NCI-H2227 treated with DMSO at 0.1 percent for 48 hours (cell line): ENCODE data around the gene KIAA1210.
A peak's percentile ranks its signal among the peaks of the same experiment; 100 is the strongest.

Experiments
- DNase-seq: peaks from one replicate; lab custom pipeline; 2025; lab: John Stamatoyannopoulos, UW

Gene KIAA1210

DNA sequence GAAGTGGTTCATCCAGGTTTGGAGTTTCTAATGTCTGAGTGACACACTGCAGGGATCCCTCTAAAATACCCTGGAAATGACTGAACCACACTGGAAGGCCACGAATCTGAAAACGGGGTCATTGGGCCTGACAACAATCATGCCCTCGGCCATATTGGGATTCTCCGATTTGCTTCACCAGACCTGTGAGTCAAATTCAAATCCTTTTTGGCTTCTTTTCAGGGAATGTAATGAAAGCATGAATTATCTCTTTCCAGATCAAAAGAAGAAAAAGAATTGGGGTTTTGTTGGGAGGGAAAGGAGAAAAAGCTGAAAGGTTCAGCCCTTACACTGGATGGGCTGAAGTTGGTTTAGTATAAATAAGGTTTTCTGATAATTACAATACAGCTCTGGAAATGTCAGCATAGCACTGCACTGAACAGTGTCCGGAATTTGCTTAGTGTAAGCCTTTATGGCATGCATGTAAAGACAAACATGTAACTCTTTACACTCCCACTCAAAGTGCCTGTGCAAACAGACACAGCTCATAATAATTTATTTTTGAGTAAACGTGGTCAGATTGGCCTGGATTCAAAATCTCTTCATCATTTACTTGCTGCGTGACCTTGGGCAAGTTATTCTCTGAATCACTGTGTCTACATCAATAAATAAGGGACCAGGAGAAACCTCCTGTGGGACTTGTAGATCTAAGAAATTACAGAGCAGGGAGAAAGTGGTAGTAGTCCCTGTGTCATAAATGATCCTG lies 33.4 kb downstream of the KIAA1210 start:
- DNase-seq = no peak

DNA sequence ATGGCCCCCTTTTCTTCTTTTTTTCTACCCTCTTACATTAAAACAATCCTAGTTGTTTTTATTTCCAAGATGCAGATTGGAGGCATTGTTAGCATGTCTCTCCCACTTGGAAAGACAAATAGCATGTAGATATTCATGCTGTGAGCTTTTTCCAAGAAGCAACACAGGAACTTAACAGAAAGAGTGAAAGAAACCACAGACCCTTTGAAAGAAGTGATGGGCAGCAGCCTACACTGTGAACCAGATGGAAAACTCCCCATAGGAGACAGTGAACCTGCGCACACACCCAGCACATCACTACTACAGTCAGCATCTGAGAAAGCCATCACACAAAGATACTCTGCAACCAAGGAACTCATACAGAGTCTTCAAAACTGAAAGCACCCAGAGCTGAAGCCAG lies 37.0 kb downstream of the KIAA1210 start:
- DNase-seq = no peak

DNA sequence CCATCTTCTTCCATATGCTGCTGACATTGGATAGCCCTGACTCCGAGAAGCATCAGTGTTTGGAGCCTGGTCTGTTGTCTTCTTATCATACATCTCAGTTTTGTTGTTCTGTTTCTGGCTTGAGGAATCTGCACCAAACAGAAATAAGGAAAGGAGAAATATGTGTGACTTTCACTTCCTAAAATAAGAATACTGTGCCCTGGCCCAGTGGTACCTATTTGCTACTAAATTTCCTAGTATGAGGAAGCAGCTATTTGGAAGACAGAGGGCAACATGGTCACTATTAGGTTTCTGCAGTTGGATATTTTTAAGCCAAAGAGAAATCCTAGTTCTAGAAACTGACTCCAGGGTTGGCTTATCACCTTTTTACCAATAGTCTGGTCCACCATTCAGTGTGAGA lies 38.0 kb downstream of the KIAA1210 start:
- DNase-seq = no peak

DNA sequence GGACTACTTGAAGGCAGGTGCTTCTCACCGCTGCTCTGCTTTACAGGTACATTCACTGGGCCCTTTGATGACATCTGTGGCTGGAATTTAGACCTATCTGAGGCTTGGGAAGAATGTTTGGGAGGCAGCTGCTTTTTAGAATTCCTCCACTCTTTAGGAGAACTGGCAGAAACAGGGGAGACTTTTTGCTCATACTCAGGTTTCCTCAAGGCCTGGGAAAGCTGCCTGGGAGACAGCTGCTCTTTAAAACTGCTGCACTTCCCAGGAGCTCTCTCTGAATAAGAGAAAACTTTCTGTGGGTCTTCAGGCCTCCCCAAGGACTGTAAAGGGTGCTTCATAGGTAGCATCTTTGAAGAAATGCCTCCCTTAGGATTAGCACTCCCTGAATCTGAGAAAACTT lies 40.5 kb downstream of the KIAA1210 start:
- DNase-seq = no peak

DNA sequence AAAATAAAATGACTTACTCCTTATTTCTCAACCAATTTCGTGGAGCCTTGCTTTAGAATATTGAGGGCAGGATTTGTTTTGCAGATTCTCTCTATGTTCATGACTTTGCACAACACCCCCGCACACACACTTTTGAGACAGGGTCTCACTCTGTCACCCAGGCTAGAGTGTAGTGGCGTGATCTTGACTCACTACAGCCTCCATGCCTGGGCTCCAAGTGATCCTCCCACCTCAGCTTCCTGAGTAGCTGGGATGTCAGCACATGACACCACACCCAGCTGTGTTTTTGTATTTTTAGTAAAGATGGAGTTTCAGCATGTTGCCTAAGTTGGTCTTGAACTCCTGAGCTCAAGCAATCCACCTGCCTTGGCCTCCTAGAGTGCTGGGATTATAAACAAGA lies 42.8 kb downstream of the KIAA1210 start:
- DNase-seq = no peak

DNA sequence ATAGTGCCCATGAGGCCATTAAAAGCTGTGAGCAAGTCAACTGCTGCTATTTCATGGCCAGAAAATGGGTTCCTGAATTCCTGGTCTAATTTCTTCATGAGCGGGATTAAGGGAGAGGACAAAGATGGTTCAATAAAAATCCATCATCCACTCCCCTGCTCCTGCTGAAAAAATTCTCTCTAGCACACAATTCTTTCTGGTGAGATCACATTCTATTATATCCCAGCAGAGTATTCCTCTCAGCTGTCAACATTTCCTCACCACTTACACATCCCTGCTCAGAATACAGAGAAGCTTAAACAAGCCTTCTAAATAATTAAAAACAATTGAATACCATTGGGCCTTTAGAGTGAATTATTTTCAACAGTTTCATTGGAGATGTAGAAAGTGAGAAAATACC lies 45.3 kb downstream of the KIAA1210 start:
- DNase-seq = no peak

DNA sequence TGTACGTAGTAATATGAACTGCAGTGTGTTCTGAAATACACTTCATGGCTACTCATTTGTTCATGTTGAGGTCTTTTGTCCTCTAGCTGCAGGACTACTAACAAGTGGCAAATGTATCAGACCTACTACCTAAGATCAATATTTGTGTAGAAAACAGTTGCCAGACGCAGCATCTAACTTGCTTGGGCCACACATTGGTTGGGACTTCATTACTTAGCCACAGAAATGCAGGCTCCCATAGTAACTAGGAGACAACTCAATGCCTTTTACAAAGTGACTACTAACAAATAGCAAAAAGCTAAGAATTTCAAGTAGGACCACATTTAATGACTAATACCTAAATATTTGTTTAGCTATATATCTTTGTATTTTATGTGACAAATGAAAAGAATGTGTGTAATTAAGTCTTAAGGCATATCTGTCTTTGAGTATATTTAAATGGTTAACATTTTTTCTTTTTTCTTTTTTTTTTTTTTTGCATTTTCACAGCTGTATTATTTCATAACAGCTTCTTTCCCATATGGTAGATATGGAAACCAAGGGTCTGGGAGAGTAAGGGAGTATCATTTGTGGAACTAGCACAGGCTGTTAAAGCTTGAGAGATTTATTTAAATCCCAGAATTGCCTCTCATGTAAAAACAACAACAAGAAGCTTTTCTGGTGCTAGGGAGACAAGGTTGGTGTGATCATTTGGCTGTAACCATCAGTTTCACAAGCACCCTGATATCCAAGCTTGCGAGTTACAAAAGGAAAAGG lies 52.2 kb downstream of the KIAA1210 start:
- DNase-seq = no peak

DNA sequence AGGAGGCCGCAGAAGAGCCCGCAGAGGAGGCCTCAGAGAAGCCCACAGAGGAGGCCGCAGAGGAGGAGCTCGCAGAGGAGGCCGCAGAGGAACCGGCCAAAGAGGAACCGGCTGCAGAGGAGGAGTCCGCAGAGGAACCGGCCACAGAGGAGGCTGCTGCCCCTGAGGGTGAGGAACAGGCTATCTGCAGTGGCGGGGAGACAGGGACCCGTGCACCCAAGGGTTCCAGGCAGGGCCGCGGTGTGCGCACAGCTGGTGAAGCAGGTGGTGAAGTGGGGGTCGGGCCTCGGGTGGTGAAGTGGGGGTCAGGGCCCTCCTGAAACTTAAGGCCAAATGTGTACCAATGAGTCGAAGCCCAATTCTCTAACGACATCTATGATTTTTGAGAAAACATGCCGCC lies 53.7 kb downstream of the KIAA1210 start:
- DNase-seq = no peak

DNA sequence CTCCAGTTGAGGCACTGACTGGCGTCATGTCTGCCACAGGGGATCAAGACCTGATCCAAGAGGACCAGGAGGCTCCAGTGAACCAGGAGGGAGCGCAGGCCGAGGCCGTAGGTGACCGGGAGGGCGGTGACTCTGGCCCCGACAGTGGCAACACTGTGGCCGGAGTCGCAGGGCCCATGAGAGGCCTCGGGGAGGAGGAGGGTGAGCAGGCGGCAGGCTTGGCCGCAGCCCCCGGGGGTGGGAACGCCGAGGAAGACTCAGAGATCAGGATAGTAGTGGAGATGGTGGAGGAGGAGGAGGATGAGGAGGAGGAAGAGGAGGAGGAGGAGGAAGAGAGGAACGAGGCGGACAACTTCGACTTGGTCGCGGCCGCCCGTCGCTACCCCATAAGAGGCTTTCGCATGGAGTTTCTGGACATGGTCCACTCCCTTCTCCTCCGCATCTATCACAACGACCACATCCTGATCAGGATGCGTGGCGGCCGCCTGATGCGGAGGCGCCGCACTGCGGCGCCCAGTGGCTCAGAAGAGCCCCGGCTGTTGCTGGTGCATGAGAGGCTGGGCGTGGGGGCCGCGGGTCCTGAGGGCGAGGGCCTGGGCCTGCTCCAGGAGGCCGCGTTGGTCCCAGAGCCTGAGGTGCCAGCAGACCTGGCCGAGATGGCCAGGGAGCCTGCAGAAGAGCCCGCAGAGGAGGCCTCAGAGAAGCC lies 54.3 kb downstream of the KIAA1210 start:
- no peak for DNase-seq

DNA sequence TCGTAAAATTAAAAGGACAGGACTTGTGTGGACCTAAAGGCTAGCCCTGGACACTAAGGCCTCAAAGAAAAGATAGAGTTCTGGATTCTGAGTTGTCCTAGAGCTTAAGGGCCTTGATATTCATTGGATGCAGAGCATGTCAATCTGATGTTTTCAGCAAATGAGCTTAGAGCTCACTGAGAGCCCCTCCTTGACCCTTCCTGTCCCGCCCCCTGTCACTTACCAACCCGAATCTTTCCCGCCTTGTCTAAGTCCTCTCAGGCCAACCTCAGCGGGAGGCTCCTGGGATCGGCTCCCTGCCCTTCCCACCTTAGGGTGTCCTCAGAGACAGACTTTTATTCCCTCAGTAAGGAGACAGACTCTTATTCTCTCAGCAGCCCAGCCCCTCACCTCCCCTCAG lies 54.9 kb downstream of the KIAA1210 start, which contains the start of gene CT47C1:
Gene CT47C1 (plus strand): TSS at position 250 of the 400 bp plus-strand sequence. CDS start 233 bp downstream, outside the sequence.
- no peak for DNase-seq

DNA sequence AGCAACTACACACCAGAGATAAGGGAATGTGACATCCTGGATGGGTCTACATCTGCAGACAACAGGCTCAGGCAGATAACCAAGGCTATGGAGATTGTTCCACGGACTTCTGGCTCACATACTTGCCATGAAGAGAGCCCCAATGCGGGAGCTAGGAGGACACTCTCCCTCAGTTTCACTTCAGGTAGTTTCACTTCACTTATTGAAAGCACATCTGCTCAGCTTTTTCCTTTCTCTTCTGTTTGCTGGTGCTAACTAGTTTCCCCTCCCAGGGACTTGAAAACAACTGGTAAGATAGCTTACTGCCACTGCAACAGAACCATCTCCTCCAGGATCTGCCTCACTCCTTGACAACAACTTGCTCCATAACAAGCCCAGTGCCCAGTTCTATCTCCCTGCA lies 56.2 kb downstream of the KIAA1210 start:
- no peak for DNase-seq

DNA sequence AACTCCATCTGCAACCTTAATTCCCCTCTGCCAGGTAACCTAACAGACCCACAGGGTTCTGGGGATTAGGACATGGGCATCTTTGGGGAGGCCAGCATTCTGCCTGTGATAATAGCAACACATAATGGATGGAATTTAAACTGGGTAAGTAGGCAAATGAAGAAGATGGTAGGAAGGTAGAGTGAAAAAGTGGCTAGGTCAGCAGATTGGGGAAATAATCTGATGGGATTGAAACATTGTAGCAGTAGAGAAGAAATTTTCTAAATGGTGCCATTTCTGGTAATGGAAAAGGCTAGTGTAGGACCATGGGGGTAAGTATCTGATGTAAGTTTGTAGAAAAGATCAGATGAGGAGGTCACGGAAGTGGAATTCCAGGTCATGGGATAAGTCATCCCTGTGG lies 57.9 kb downstream of the KIAA1210 start:
- DNase-seq = no peak

DNA sequence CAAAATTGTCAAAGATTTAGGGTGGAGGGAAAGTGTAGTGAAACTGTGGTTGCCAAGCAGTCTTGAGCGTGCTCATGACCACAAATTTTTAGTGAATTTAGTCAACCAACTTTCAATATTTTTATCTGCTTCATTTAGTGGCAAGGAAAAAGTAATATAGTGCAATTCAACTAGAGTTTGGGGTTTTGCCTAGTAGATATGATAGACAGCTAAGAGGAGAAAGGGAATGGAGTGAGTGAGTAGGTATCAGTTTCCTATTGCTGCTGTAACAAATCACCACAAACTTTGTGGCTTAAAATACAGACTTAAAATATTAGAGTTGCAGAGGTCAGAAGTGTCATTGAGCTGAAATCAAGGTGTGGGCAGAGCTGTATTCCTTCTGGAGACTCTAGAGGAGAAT lies 58.5 kb downstream of the KIAA1210 start:
- DNase-seq = no peak

DNA sequence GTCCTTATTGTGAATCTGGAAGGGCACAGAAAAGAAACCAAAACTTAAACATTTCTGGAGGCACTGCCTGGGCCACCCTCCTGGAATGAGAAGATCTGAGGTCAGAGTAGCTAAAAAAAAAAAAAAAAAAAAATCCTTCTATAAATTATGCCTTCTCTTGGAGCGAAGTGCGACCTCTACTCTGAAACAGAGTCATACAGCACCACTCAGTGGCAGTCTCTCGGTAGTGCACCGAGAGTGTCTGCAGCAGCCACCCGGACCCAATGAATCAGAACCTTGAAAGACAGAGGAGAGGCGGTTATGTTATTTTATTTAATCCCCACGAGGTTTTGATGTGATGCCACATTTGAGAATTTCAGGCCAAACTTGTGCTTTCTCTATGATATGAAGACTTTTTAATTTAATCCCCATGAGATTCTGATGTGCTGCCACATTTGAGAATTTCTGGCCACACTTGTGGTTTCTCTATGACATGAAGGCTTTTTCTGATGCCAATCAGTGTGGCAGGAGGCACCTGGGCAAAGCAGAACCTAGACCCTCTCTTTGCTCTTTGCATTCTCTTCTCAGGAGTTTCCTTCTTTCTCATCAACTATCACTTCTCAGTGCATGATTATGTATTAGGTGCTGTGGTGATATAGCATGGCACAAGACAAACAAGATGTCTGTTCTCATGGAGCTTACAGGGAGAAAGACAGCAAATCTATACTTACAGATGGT lies 60.4 kb downstream of the KIAA1210 start:
- DNase-seq = peak; percentile 50

DNA sequence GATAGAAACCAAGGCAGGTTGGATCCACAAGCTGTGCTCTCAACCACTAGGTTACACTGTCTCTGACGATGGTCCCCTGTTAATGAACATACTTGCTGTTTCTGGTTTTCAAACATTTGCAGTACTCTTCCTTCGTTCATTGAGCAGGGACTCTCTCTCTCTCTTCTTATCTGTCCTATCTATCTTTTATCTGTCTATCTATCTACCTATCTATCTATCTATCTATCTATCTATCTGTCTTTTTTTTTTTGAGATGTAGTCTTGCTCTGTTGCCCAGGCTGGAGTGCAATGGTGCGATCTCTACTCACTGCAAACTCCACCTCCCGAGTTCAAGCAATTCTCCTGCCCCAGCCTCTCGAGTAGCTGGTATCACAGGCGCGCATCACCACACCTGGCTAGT lies 64.2 kb downstream of the KIAA1210 start:
- no peak for DNase-seq

DNA sequence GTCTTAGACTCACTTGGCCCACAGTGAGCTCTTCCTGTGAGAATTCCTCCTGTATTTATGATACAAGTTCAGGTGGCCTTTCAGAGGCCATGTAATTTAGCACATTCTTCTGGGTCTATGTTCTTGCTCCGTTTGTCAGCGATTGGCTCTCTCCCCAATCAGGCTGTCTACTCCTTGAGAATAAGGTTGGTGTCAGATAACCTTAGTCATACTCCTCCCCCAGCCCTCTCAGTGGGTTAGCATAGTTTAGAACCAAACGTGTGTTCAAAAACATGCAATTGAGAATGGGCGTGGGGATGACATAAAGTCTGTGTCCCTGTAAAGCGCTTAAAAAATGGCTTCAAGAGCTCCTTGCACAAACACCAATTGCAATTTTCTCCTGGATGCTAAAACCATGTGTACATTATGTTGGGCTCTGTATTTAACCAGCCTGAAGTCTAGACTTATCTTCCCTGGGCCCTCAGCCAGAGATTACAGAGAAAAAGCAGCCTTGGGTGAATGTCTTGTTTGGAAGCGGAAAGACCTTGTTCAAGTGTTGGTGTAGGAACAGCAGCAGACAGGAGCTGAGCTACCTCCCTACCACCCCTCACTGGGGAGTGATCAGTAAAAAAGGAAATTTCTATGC lies 64.8 kb downstream of the KIAA1210 start:
- DNase-seq = peak; percentile 32

DNA sequence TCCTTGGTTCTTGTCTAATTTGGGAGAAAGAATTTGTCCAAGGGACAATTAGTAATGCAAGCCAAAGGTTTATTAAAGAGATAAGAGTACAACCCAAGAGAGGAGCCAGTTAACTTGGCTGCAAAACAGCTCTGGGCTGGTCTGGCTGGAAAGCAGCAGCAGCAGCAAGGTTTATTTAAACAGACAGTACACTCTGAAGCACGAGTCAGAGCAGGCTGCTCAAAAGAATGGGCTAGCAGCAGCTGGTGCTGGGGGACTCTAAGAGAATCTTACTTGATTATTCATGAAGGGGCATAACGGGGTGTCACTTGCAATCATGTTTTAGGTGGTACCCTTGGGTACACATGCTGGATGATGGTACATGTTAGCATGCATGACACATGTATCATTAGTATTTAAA lies 71.9 kb downstream of the KIAA1210 start:
- DNase-seq = no peak

DNA sequence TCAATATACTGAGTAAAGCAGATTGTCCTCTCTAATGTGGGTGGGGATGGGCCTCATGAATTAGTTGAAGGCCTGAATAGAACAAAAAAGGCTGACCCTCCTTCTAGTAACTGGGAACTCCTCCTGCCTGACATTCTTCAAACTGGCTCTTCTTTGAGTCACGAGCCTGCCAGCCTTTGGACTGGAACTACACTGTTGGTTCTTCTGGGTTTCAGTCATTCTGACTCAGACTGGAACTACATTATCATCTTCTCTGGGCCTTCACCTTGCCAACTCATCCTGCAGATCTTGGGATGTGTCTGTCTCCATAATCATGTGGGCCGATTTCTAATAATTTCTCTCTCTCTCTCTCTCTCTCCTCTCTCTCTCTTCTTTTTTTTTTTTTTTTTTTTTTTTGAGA lies 81.7 kb downstream of the KIAA1210 start:
- no peak for DNase-seq

DNA sequence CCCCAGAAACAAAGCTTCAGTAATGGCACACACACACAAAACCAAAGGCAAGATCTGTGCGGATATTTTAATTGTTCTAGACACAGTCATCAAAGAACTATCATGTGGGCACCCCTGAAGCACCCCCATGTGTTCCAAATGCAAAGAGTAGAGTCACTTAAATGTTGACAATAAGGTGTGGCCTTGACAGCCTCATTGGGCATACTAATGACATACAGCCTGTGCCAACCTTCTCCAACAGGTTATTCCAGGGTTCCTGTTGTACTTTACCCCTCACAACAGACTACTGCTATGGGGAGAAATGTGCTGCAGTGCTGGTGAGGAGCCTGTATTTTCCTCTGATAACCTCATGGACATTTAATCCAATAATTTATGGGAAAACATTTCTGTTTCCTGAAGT lies 84.6 kb downstream of the KIAA1210 start:
- DNase-seq = no peak

DNA sequence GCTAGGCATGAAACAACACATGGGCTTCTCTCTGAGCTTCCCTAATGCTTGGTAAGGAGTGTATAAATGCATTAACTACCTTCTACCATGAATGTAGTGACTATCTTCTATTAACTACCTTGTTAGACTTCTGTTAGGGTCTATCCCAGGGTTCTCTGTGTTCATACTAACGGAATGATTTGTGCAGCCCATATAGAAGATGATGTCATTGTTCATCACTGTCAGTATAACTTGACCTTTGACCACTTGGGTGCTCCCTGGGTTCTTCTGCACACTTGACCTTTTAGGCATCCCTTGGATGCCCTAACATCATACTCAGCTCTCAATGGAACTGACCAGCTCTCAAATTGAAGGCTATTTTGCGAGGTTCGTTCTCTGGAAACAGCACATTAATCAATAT lies 85.6 kb downstream of the KIAA1210 start:
- DNase-seq = no peak

DNA sequence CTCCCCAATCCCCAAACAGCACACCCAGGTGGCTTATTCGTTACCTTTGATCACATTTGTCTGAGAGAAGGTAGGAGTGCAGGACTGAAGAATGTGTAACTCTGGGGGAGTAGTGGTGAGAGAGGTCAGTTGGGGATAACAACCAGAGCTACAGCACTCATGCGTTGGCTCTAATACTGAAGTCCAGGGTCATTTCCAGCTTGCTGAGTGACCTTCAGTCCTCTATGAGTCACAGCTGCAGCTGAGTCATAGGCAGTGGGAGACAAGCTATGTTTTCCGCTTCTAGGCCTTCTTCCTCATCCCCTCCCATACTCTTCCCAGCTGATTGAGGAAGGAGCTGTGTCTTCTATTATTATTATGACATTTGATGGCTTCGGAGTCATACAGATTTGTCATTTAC lies 86.4 kb downstream of the KIAA1210 start:
- DNase-seq = no peak

DNA sequence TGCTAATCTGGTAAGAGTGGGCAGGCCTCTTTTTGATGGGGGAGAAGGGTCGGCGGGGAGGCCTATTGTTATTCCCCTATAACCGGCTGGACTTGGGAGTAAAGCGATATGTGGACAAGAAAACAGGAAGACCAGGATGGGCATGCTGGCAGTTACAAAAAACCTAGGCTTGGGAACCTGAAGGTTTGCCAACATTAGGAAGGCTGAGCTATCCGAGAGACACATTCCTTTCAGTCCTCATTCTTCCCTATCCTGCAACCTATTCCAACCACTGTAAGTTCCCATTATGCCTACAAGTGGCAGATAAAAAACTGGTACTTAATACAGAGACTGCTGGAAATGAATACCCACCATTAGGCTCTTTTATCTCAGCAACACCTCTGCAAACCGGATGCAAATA lies 87.2 kb downstream of the KIAA1210 start:
- no peak for DNase-seq
